OCI-LY3 (cell line): ENCODE data around the gene ZNF587.
"Not testable (repeated sequence)": the region's sequence is repeated elsewhere in the genome, so short reads cannot be mapped to it uniquely, and the experiment has no call there.

ENCODE experiments used
- EZH2phosphoT487 ChIP-seq: fragments of 200-600 bp; shearing (Covaris generic); IDR thresholded peaks from 2 replicates; pipeline ENCODE4 v1.6.1; 2018; ENCODE audit warnings: antibody characterized with exemption, mixed run types, low read depth
- TF ChIP-seq, protein P1 (sequence below): fragments of 200-600, 300-600 bp; sonication (generic); IDR thresholded peaks from 2 replicates; pipeline ENCODE4 v1.5.1; 2014; ENCODE audit warnings: antibody characterized with exemption, low read length, low read depth

DNA sequence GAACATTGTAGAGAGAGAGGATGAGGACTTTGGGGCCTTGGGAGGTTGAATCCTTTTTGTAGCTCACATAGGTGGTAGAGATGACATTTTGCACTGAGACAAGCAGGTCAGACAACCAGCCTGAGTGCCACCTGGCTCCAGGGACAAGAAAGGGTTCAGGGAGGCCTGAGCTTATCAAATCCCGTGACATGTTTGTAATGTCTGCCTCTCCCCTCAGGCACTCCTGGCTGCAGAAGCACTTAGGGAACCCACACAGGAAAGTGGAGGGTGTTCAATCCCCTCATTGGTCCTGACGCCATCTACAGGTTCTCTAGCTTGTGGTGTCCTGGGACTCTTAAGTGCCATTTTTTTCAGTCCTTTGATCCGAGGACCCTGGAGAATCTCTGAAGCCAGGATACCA lies 28.6 kb upstream of the ZNF587 start:
- TF ChIP-seq, protein P1, sequence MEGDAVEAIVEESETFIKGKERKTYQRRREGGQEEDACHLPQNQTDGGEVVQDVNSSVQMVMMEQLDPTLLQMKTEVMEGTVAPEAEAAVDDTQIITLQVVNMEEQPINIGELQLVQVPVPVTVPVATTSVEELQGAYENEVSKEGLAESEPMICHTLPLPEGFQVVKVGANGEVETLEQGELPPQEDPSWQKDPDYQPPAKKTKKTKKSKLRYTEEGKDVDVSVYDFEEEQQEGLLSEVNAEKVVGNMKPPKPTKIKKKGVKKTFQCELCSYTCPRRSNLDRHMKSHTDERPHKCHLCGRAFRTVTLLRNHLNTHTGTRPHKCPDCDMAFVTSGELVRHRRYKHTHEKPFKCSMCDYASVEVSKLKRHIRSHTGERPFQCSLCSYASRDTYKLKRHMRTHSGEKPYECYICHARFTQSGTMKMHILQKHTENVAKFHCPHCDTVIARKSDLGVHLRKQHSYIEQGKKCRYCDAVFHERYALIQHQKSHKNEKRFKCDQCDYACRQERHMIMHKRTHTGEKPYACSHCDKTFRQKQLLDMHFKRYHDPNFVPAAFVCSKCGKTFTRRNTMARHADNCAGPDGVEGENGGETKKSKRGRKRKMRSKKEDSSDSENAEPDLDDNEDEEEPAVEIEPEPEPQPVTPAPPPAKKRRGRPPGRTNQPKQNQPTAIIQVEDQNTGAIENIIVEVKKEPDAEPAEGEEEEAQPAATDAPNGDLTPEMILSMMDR = not testable (repeated sequence)
- TF ChIP-seq EZH2phosphoT487 = not testable (repeated sequence)
